HG02973 (cell line): Measurements from ENCODE around the gene NIN.

ENCODE experiments used
- ATAC-seq: cut with Tn5 transposase; IDR thresholded peaks from one replicate; pipeline ENCODE4 v1.9.1; 2021; ENCODE audit warnings: moderate library complexity; ENCODE audit not compliant: unreplicated experiment

The NIN gene

GRCh38 chr14:50769863-50770500 lies 61.0 kb downstream of the NIN start:
- no peak for ATAC-seq

- no peak for ATAC-seq
These were observed 62.3 kb downstream of the NIN start for GRCh38 chr14:50768680-50769079.

- ATAC-seq, result no peak
These were observed 64.5 kb downstream of the NIN start for GRCh38 chr14:50766338-50766886.

- no peak for ATAC-seq
These were observed 67.5 kb downstream of the NIN start for GRCh38 chr14:50763382-50764007.

- no peak for ATAC-seq
These were observed 68.0 kb downstream of the NIN start for GRCh38 chr14:50762931-50763300.

GRCh38 chr14:50762001-50762930 lies 68.7 kb downstream of the NIN start:
- peak; percentile 95 for ATAC-seq

DNA sequence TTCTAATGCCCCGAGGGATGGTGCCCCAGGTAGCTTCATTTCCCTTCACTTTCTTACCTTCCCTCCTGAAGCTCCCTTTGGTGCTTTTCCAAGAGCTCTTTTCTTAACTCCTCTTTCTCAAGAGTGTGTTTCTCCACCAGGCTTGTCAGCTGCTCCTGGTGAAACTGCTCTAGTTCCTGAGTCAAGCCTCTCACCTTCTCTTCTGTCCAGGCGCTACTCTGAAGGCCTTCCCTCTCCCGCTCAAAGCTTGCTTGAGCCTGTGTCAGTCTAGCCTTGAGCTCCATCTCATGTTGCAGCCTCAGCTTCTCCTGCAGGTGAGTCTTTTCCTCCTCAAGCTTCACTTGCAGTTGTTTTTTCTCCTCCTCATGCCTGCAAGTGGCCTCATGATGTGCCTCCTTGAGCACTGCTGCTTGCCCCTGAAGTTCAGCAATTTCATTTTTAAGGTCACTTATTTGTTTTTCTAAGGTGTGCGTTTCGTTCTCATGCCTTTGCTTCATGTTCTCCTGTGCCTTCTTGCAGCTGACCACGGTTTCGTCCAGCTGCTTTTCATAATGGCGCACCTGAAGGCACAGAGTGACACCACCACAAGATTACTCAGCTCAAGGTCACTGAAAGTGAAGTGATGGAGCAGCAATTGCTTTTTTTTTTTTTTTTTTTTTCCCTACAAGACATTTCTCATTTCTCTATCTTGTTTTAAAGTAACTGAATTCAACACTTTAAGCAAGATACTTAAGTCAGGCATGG lies 71.0 kb downstream of the NIN start:
- ATAC-seq, result no peak

DNA sequence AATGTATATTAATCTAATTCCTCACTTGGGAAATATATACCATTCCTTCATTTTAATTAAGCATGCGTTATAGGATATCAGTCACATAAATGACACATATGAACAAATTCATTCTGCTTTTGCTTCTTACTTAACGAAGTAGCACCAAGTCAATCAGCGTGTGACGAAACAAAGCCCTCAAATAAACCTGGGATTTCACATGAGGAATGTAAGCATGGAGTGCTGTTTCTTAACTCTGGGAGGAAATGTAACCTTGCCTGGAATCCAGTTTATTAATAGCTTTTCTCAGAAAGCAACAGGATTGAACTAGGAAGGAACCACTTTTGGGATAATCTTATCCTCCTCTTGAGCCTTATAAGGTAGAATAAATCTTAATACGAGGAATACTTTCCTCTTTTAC lies 72.0 kb downstream of the NIN start:
- no peak for ATAC-seq

DNA sequence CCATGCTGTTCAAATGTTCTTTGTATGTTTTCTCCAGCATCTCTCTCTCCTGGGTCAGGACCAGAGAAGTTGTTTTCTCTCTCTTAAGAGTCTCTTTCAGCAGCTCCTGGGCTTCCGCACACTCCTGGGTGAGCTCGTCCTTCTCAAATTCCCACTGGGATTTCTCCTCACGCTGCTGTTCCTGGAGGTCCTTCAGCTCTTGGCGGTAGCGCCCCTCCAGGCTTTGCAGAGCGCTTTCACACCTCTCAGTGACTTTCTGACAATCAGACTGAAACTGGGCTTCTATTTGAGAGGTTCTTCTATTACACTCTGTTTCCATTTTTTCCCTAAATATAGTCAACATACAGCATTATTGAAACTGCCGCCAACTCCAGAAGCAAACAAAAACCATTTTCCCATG lies 72.7 kb downstream of the NIN start:
- ATAC-seq, result no peak

DNA sequence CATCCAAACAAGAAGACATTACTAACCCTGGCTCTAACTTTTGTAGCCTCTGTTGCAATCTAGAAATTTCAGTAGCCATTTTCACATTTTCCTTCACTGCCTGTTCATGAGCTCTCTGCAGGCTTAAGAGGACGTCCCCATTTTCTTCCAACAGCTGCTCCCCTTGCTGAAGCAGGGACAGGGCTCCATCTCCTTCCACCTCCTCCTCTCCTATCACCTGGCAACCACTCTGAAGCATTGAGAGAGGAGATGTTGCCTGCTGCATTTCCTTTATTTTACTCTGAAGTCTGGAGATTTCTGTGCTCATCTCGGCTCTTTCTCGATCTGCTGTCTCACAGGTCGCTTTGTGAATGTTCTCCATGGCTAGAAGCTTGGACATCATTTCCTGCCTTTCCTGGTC lies 73.3 kb downstream of the NIN start:
- no peak for ATAC-seq

- no peak for ATAC-seq
These were observed 74.7 kb downstream of the NIN start for GRCh38 chr14:50756300-50756699.

DNA sequence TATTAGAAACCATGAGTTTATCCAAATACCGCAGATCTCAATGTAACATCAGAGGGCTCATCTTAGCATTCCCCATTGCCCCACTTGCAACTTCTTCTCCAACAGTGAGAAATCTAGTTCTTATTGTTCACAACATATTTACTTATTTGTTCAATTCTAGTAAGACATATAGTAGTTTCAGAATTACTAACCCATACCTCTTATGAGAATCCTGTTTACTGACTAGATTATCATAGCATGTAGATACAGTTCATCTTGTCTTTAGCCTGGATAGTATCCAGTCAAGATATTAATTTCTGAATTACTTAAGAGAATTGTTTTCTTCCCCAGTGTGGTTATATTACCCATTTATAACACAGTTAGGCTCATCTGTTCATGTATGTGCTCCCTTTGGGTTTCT lies 80.6 kb downstream of the NIN start:
- no peak for ATAC-seq

DNA sequence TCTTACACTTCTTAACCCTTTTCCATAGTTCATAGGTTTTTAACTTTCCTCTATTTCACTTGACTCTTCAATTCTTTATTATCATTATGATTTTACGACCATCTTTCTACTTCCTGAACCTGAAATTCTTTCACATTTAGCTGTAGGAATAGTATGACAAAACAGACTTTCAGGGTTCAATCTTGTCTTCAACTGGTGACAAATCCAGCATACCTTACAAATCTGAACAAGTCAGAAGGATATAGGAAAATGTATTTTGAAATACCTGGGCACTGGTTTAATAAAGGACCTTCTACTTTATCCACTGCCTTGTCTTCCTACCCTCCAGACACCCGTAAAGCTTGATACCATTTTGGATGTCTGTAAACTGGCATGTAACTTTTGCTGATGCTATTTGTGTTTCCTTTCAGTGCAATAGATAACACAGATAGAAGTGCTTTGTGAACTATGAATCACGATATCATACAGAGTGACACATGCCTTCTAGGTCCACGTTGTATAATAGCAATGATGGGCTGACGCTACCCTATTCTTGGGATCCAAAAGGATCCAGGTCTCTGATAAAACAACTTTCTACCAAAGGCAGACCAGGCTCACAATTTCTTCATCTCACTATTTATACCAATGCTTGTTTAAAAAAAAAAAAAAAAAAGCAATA lies 85.4 kb downstream of the NIN start:
- no peak for ATAC-seq

GRCh38 chr14:50744231-50744630 lies 86.7 kb downstream of the NIN start:
- no peak for ATAC-seq

GRCh38 chr14:50741567-50741966 lies 89.4 kb downstream of the NIN start:
- ATAC-seq, result no peak

DNA sequence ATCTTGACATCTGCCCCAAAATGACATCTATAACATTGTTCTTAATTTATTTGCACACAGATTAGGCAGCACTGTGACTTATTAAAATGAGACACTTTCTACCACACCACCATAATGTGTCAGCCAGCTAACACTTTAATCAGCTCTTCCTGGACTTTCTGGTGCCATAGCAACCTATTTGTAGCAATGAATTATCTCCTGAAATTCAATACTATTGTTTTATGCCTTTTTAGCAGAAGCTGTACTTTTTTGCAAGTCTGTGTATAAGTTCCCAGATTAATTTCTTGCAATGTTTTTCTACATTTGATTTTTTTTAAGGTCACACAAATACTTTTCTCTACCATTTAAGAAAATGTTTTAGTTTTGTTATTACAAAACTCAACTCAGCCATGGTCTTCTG lies 90.1 kb downstream of the NIN start:
- no peak for ATAC-seq

- no peak for ATAC-seq
These were observed 91.8 kb downstream of the NIN start for GRCh38 chr14:50739186-50739585.

GRCh38 chr14:50736932-50737419 lies 94.0 kb downstream of the NIN start:
- peak; percentile 92 for ATAC-seq

DNA sequence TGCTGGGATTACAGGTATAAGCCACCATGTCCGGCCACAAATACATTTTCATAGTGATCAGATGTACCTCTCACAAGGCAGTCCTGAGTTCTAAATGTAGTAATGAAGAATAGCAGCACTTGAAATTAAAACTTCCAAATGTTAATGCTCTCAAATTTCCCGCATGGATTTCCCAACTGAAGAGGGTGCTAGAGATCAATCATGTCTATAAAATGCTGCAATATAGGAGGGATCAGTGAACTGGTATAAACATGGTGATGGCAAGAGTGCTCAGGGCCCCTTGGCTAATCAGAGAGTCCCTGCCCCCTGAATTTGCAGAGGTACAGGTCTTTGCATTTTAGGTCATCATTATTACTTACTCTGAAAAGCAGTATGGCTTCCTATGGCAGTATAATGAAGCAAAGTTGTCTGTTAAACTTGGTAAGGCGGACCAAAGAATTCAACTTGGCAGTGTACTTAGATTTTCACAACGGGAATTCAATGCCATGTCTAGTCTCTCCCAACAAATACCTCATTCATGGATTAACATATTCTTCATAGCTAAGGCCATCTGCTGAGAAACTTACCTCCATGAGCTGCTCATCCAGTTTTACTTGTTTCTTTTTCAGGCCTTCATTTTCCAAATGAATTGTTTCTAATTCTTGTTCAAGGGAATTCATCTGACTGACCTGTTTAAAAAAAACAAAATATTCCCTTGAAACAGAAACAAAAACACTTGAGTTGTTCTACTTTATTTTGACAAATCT lies 95.8 kb downstream of the NIN start:
- ATAC-seq, result no peak

GRCh38 chr14:50733494-50733893 lies 97.5 kb downstream of the NIN start:
- ATAC-seq, result no peak
